GM21529 (cell line): ENCODE measurements around the gene STAB2.
"Not testable (repeated sequence)": the region's sequence is repeated elsewhere in the genome, so short reads cannot be mapped to it uniquely, and the experiment has no call there.

Source experiments
- ATAC-seq: cut with Tn5 transposase; IDR thresholded peaks from one replicate; pipeline ENCODE4 v1.9.1; 2021; ENCODE audit not compliant: unreplicated experiment

Gene STAB2

DNA sequence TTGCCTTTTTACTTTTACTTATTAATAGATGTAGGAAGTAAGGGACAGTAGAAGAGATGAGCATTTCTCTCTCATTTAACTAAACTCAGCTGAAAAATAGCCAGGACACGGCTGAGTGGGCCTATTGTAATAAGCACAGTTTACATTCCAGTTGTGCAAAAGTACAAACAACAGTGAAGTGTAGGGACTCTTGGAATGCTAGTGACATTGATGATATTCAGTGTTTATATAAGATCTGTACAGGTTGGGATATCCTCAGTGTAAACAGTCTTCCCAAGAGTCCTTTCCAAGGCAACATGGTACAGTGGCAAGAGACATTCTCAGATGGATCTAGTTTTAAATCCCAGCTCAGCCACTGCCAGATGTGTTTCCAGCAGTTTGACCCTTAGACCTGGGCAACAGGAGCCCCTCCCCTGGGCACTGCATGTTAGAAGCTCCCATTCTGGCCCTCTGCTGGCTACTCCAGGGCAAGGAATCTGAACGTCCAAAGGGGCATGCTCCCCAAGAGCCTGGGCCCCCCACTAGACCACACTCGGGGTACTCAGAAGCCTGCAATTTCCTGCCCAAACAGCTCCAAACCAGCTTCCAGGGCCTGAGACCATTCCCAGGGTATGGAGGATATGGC lies 55.3 kb downstream of the STAB2 start:
- no peak for ATAC-seq

GRCh38 chr12:103645202-103645601 lies 58.1 kb downstream of the STAB2 start:
- no peak for ATAC-seq

DNA sequence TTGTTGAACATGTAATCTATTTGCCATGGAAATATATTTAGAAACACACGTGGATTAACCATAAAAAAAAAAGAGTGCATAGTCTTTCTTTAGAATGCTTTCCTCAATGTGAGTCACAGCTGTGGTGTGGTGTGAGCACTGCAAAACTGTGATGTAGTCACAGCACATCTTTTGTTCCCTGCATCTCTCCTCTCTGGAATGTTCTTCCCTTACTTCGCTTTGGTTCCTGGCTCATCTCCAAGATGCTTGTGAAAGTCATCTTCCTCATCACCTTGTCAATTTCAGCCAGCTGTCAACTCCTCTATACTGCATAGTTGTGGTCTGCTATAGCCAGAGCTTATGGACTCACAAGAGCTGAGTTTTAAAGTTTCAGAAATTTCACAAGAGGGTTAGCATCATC lies 60.2 kb downstream of the STAB2 start:
- ATAC-seq, result no peak

- ATAC-seq, result no peak
Measured at GRCh38 chr12:103652808-103653207, 65.7 kb downstream of the STAB2 start.

DNA sequence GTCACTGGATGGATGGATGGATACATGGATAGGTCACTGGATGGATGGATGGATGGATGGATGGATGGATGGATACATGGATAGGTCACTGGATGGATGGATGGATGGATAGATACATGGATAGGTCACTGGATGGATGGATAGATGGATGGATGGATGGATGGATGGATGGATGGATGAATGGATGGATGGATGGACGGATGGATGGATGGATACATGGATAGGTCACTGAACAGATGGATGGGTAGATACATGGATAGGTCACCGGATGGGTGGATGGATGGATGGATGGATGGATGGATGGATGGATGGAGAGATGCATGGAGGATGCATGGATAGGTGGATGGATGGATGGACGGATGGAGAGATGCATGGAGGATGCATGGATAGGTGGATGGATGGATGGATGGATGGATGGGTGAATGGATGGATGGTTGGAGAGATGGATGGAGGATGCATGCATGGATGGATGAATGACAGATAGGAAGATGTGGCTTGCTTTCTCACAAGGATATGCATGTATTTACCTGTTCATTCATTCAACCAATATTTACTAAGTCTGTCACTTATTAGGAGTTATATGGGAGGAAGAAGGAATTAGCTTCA lies 66.6 kb downstream of the STAB2 start:
- not testable (repeated sequence) for ATAC-seq

GRCh38 chr12:103654816-103655215 lies 67.7 kb downstream of the STAB2 start:
- ATAC-seq, result no peak

DNA sequence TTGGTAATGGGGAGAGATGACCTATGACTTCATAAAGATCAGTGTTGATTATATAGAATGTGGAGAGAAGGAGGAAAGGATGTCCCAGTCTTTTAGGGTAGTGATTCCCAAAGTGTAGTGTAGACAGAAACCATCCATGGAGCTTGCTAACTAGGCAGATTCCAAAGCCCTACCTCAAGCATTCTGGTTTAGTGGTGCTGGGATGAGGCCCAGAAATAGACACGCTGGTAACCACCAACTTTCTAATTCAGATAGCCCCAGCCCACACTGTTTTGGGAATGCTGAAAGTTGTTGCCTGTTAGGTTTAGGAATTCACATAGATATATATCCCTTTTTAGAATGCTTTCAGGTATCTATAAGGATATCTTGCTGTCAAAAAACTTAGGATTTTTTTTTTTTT lies 69.2 kb downstream of the STAB2 start:
- ATAC-seq, result no peak

- ATAC-seq, result no peak
Measured at GRCh38 chr12:103657331-103657730, 70.3 kb downstream of the STAB2 start.

DNA sequence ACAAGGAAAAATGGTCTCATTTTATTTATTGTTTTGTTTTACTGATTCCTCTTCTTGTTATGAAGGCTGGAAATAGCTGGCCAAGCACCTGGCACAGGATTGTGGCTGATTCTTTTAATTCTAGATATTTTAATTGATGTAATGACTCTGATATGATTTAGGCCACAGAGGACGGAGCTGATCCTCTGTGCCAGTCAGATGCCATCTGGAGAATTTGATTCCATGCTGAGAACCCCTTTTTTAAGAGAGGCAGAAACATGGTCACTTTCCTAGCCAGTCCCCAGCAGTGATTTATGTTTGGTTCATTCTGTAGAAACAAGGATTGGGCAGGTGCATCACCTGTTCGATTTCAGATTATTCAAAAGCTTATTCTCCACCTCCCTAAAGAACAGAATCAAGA lies 77.6 kb downstream of the STAB2 start:
- no peak for ATAC-seq

GRCh38 chr12:103665971-103666370 lies 78.9 kb downstream of the STAB2 start:
- no peak for ATAC-seq

GRCh38 chr12:103667125-103667524 lies 80.1 kb downstream of the STAB2 start:
- no peak for ATAC-seq

GRCh38 chr12:103668520-103668919 lies 81.4 kb downstream of the STAB2 start:
- no peak for ATAC-seq

GRCh38 chr12:103671367-103671766 lies 84.3 kb downstream of the STAB2 start:
- ATAC-seq, result no peak

GRCh38 chr12:103672401-103673119 lies 85.5 kb downstream of the STAB2 start:
- no peak for ATAC-seq

DNA sequence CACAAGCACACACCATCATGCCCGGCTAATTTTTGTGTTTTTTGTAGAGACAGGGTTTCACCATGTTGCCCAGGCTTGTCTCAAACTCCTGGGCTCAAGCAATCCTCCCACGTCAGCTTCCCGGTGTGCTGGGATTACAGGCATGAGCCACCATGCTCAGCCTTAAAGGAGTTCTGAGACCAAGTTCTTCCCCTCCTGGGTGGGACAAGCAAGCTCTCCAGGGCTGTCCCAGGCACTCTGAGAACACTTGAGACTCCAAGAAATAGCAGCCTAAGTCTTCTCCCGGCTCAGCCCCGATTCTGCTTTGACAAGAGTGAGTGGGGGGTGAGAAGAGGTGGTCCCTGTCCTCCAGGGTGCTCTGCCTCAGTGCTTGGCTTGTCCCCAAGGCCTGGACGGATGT lies 86.4 kb downstream of the STAB2 start:
- no peak for ATAC-seq

DNA sequence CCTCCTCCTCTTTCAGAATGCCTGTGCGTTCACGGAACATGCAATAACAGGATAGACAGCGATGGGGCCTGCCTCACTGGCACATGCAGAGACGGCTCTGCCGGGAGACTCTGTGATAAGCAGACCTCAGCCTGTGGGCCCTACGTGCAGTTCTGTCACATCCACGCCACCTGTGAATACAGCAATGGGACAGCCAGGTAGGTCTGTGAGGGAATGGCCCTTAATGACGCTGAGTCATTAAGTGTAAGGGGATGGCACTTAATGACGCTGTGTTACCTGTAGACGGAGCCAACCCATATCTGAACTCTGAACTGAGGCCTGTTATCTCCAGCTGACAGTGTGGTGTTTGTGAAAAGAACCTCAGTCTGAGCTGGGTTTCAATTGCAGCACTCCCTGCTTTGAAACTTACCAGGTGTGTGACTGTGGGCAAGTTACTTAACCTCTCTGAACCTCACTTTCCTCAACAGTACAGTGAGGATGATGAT lies 86.9 kb downstream of the STAB2 start:
- no peak for ATAC-seq

DNA sequence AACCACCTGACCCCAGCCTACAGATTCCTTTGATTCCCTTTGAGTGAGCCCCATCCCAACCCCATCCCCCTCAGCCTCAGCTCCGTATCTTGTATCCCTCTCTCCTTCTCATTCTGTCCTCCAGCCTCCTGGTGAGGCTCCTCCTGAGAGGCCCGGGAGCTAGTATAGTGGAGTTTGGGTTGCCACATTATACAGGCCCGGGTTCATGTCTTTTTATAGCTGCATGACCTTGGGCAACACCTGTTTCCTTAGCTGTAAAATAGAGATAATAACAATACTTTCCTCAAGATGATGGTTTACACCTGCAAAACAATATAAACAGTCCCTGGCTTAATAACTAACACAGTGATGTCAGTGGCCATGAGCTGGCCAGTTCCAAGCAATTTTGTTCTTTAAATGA lies 89.8 kb downstream of the STAB2 start:
- no peak for ATAC-seq

DNA sequence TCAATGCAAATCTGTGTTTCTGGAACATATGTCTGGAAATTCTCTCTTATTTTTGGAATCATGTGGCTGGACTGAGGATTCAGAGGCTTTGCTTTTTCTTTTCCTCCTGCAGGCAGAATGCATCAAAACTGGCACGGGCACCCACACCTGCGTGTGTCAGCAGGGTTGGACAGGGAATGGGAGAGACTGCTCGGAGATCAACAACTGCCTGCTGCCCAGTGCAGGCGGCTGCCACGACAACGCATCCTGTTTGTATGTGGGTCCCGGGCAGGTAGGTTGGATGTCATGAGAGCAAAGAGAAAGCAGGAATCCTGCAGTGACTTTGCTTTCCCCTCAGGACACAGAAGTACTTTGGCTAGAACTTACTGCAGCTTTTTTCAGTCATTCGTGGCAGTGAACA lies 90.3 kb downstream of the STAB2 start:
- ATAC-seq, result no peak

DNA sequence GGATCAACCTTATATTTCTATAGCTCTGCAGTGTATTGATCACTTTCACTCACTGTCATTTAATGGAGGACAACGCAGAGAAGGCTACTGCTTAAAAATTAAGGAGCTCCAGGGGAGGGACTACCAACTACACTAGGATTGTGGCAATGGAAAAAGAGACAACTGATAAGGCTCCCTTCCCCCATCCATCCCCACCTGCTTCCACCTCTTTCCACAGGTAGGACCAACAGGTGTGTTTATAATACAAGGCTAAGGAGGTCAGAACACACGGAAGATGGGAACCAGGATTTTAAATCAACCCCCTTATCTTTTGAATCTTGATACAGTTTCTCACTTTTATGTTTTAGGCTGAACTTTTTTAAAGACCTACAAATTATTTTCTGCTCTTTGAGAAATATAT lies 90.8 kb downstream of the STAB2 start:
- no peak for ATAC-seq

DNA sequence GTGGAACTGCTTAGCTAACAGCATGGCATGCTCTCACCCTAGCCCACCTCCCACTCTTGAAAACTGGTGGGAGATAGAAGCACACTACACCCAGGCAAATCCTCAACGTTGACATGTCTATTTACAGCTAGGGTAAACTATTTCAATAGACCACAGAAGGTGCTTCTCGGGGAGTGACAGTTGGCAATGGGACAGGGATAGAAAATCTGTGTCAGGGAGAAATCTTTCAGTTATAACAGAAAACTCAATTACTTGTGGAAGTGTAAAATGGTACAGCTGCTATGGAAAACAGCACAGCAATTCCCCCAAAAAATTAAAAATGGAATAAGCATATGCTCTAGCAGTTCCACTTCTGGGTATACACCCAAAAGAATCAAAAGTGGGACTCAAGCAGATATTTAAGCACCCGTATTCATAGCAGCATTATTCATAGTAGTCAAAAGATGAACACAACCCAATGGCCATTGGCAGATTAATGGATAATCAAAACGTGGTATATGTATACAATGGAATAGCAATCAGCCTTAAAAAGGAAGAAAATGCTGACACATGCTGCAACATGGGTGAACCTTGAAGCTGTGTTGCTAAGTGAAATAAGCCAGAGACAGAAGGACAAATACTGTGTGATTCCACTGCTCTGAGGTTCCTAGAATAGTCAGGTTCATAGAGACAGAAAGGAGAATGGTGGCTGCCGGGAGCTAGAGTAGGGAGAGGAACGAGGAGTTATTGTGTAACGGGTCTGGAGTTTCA lies 92.5 kb downstream of the STAB2 start:
- no peak for ATAC-seq

DNA sequence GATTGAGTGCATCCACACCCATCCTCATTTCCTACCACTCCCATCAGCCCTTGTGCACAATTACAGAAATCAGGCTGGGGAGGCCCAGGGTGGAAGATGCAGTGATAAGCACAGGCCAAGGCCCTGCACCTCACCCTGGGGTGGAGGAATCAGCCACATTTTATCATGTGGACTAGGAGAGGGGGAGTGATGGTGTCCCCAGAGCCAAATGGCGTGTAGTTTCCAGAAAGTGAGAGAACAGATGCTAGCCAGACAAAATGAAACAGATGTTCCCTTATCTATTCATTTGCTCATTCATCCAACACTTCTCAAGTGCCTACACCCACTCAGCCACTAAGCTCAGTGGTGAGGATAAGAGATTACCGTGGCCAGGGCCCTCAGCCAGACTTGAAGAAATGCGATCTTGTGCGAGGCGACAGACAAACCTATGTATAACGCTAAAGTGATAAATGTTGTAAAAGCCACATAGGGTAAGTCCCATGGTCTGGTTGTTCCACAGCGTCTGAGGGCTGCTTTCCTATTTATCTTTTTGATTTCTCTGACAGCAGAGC lies 93.6 kb downstream of the STAB2 start:
- no peak for ATAC-seq
